ENCODE data around the gene HPCAL1.
A peak's percentile ranks its signal among the peaks of the same experiment; 100 is the strongest.

The HPCAL1 gene

DNA sequence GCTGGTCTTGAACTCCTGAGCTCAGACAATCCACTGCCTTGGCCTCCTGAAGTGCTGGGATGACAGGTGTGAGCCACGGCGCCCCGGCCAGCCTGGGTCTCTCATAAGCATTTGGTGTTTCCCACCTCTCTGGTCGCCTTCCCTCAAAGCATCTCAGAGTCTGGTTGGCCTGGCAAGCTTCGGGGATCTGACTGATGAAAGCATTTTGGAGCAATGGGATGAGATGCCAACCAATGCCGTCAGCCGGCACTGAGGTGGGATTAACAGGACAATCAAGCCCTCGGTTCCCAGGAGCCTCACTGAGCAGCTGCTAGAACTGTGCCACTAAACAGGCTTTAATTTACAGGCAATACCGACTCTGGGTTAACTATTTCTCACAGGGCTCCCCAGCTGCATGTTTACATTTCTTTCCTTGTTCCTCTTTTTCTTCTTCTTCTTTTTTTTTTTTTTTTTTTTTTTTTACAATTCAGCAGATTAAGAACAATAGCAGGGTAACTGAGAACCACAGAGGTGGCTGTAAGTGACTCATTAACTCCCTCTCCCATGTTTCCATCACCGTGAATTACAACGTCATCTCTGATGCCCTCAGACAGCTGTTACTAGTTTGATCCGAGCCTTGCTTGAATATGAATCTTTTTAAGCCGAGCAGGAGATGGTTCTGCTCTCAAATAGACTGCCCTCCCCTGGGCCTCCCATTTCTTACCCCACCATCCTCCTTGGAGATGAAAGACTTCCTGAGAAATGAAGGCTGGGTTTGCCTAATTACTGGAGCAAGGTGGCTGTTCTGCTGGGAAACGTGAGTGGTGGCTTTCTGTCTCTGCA is 107.5 kb downstream of the HPCAL1 start:
- DNase-seq = peak in 1 of 2 donors; percentile 61

GRCh38 chr2:10410823-10411437 is 108.2 kb downstream of the HPCAL1 start:
- DNase-seq = no peak

DNA sequence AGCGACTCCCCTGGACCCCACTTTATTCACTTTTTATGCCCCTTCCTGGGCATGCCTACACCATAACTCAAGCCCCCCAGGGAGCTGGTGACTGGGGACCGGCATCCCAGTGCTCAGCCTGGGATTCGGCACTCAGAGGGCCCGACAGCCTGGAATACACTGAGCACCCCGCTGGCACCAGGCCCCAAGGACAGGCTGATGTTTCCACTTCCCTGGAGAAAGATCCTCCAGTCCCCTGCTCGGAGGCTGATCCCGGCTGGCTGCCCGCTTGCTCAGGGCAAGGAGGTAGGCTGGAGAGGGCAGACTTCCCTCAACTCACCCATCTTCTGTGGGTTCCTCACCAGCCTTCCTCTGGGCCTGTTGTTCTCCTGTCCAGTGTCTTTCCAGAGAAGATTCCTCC is 108.9 kb downstream of the HPCAL1 start:
- no peak for DNase-seq

GRCh38 chr2:10412380-10412779 is 109.7 kb downstream of the HPCAL1 start:
- peak; percentile 29 to 47 for DNase-seq

DNA sequence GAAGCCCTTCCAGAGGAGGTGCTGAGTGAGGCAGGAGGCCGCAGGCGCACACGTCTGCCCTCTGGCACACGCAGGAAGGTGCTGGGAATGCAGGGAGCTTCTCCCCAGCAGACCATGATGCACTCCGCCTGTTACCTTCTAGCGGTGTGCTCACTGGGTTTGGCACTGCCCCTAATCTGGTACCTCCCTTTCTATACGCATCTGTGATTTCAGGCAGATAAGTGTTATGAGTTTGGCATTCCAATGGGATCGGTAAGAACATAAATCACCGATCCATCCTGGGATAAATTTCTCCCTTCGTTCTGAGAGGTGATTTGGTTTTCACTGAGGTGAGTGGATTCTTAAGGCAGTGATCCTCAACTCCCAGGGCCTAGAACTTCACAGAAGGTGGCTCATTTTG is 110.8 kb downstream of the HPCAL1 start:
- DNase-seq = no peak

GRCh38 chr2:10413991-10414451 is 111.3 kb downstream of the HPCAL1 start:
- DNase-seq = no peak

- no peak for DNase-seq
These were observed 111.9 kb downstream of the HPCAL1 start for GRCh38 chr2:10414591-10414990.

GRCh38 chr2:10415048-10415447 is 112.3 kb downstream of the HPCAL1 start:
- DNase-seq = no peak

- no peak for DNase-seq
These were observed 112.9 kb downstream of the HPCAL1 start for GRCh38 chr2:10415640-10416039.

- no peak for DNase-seq
These were observed 115.0 kb downstream of the HPCAL1 start for GRCh38 chr2:10417551-10418335.

- DNase-seq = no peak
These were observed 117.0 kb downstream of the HPCAL1 start for GRCh38 chr2:10419553-10420257.

DNA sequence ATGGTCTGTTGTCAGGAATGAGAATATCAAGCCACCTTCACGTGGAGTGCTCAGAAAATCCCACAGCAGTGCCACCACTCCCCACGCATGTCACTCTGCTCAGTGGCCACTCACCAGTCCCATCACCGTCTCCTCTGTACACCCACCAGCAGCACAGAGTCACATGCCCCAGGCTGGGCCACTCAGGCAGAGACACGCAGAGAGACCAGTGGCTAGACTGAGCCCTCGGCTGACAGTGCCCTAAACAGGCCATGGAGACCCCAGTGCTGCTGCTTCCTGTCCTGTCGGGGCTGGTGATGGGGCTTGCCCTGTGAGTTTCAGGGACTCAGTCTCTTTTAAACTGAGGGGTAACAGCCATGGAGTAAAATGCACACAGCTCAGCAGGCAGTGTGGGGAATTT is 119.5 kb downstream of the HPCAL1 start:
- DNase-seq = no peak

- DNase-seq = no peak
These were observed 120.2 kb downstream of the HPCAL1 start for GRCh38 chr2:10422732-10423399.

- no peak for DNase-seq
These were observed 120.7 kb downstream of the HPCAL1 start for GRCh38 chr2:10423400-10423774.

- DNase-seq = no peak
These were observed 121.3 kb downstream of the HPCAL1 start for GRCh38 chr2:10424051-10424450.

DNA sequence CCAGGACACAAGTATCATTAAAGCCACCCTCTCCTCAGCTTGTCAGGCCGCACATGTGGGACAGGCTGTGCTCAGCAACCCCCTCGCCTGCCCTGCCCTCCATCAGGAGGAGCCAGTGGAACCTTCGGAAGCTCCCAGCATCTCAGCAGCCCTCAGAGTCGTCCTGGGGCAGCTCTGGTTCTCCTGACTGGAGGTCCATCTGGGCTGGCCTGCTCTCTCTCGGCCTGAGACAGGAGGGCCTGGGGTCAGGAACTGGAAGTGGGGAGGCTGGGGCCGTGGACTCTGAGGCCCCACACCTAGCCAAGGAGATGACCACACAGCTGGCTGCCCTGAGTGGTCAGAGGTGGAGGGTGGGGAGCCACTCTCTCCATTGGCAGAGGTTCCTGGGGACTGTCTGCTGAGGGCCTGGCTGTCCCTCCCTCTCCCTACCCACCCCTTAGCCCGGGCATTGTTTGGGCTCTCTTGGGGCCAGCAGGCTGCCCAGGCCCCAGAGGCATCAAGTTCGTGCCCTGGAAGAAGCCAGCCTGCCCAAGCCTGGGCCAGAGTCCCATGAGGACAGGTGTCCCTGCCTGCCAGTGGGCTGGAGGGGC is 122.3 kb downstream of the HPCAL1 start:
- DNase-seq = no peak

DNA sequence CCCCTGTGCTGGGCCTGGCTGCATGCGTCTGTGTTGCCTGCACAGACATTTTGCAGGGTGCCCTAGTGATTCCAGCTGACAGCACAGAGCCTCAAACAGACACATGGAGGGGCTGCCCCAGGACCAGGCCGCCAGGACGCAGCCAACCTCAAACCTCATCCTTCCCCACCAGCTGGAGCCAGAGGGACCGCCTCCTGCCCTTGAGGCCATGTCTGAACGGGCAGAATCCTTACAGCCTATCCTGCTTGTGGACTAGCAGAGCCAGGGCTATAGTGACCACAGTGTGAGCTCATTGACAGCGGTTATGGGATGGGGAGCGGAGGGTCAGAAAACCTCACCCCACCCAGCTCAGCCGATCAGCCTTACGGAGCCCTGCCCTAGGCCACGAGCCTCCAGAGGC is 123.0 kb downstream of the HPCAL1 start:
- DNase-seq = no peak

DNA sequence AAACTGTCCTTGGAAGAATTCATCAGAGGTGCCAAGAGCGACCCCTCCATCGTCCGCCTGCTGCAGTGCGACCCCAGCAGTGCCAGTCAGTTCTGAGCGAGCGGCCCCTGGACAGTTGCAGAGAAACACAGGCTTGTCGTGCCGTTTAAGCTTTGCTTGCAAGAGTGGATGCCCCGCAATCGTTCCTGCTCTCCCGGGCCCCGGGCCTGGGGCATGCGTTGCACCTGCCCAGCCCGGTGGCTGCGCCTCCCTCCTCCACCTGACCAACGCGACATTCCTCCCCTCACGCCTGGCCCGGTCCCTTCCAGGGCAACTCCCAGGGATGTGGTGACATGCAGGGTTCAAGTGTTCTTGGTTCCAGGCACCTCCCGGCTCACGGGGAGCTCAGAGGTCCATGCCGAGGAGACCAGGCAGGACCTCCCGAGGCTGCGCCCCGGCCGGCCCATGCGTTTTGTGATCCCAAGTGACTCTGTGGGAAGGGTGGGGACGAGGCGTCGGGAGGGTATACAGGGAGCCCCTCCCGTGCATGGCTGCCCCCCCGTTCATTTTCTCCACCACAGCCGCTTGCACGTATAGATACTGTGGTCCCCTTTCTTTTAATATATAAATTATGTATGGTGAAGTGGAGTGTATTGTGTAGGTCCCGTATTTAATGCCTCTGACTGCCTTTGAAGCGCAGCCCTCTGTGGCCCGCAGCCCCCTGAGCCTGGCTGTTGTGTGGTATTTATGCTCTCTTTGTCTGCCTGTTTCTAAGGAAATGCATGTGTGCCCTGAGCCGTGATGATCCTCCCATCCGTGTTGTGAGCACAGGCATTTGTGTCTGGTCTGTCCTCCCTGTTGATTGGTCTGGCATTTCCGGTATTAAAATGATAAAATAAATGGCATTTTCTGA is 124.3 kb downstream of the HPCAL1 start:
- no peak for DNase-seq

GRCh38 chr2:10427618-10427949 is 124.9 kb downstream of the HPCAL1 start:
- no peak for DNase-seq

GRCh38 chr2:10428355-10428754 is 125.7 kb downstream of the HPCAL1 start:
- no peak for DNase-seq

DNA sequence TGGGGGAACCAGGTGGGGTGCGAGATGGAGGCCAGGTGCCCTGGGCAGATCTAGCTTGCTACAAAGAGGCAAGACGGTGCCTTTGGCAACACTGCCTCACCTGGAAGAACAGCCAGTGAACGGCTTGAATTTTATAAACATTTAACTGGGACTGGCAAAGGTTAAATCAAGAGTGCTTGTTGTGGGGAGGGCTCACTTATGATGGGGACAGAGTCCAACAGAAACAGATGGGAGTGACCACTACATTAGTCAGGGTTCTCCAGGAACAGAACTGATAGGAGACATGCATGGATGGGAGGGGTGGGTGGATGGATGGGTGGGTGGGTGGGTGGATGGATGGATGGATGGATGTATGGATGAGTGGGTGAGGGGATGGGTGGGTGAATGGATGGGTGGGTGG is 126.2 kb downstream of the HPCAL1 start:
- no peak for DNase-seq
